VCaP (cell line): ENCODE measurements around the gene NOTCH4.
"Not testable (repeated sequence)": the region's sequence is repeated elsewhere in the genome, so short reads cannot be mapped to it uniquely, and the experiment has no call there.

Experiments used
- H3K27ac ChIP-seq: fragments of 450-650 bp; 2 replicates; pipeline ENCODE4 v1.5.1; 2017
- CTCF ChIP-seq: fragments of 450-650 bp; conservative IDR thresholded peaks from 2 replicates; pipeline ENCODE4 v1.5.1; 2017; ENCODE audit warnings: mild to moderate bottlenecking, moderate library complexity

NOTCH4 gene

GRCh38 chr6:32223258-32224235 is at the start of gene NOTCH4:
NOTCH4 (minus strand) TSS chr6:32224067; CDS start chr6:32223928, 139 bp downstream.
- no peak within 1 kb of the TSS for H3K27ac ChIP-seq
- TF ChIP-seq CTCF: no peak

- no peak for TF ChIP-seq CTCF
- H3K27ac ChIP-seq: no peak overlapping the region
Measured at GRCh38 chr6:32271429-32271828, 47.6 kb upstream of the NOTCH4 start.

GRCh38 chr6:32268459-32268858 is 44.6 kb upstream of the NOTCH4 start:
- not testable (repeated sequence) for H3K27ac ChIP-seq

GRCh38 chr6:32267035-32267434 is 43.2 kb upstream of the NOTCH4 start:
- no peak for TF ChIP-seq CTCF
- no peak overlapping the region for H3K27ac ChIP-seq

GRCh38 chr6:32257262-32257661 is 33.4 kb upstream of the NOTCH4 start:
- not testable (repeated sequence) for H3K27ac ChIP-seq

- no peak for TF ChIP-seq CTCF
- no peak overlapping the region for H3K27ac ChIP-seq
Measured at GRCh38 chr6:32255199-32256153, 31.6 kb upstream of the NOTCH4 start.

GRCh38 chr6:32254761-32255198 is 30.9 kb upstream of the NOTCH4 start:
- H3K27ac ChIP-seq: no peak overlapping the region
- no peak for TF ChIP-seq CTCF

- TF ChIP-seq CTCF: no peak
- H3K27ac ChIP-seq: no peak overlapping the region
Measured at GRCh38 chr6:32252331-32253009, 28.6 kb upstream of the NOTCH4 start.
